Measurements from ENCODE around the gene SOX4.

SOX4 gene

GRCh38 chr6:21615504-21615903, 22.0 kb downstream of the SOX4 start:
- DNase-seq, result no peak

GRCh38 chr6:21616005-21616404, 22.5 kb downstream of the SOX4 start:
- no peak for DNase-seq

- no peak for DNase-seq
Measured at GRCh38 chr6:21625642-21626041, 32.1 kb downstream of the SOX4 start.

- DNase-seq, result no peak
Measured at GRCh38 chr6:21626756-21627155, 33.2 kb downstream of the SOX4 start.

GRCh38 chr6:21628160-21628559, 34.6 kb downstream of the SOX4 start:
- DNase-seq, result no peak

- no peak for DNase-seq
Measured at GRCh38 chr6:21633511-21634109, 40.1 kb downstream of the SOX4 start.

GRCh38 chr6:21634582-21634981, 41.0 kb downstream of the SOX4 start:
- DNase-seq, result no peak

- DNase-seq, result no peak
Measured at GRCh38 chr6:21636876-21637275, 43.3 kb downstream of the SOX4 start.

- no peak for DNase-seq
Measured at GRCh38 chr6:21639316-21639715, 45.8 kb downstream of the SOX4 start.

Measured in hematopoietic multipotent progenitor cell treated with erythropoietin and hydrocortisone succinate and interleukin-3 and kit ligand, for 8 days (in vitro differentiated cells).